GM12878 (cell line): ENCODE results near the gene TTC5. TPM values are rescaled to one million over a fixed set of nuclear protein-coding genes. Genes with fewer than 3 reads are reported as not detected.

Experiments
- ATAC-seq: fragments of 200-7000 bp; cut with Tn5 transposase; 3 replicates; pipeline ENCODE4 v1.9.1; 2020; ENCODE audit warnings: mild to moderate bottlenecking, moderate library complexity
- BruUV-seq: library from RNA; stranded (reverse); fragments of 400-500 nt; replicated peaks from 2 replicates; lab custom pipeline; 2021; lab: Mats Ljungman, UMichigan
- CTCF ChIA-PET: fragments of 300-600 bp; sonication (Branson Sonifier 250); formaldehyde crosslinking; extraction: SDS; loops from one replicate; lab custom pipeline; 2021; ENCODE audit warnings: inconsistent platforms; lab: Yijun Ruan, JAX
- POLR2A ChIA-PET: fragments of 350-600 bp; formaldehyde crosslinking; extraction: SDS; loops from one replicate; lab custom pipeline; 2021; ENCODE audit warnings: inconsistent platforms; lab: Charles Lee
- RAD21 ChIA-PET: fragments of 300-600 bp; sonication (Branson Sonifier 250); formaldehyde crosslinking; loops from one replicate; lab custom pipeline; 2023; ENCODE audit warnings: antibody characterized with exemption; ENCODE audit not compliant: unreplicated experiment; lab: Charles Lee
- SMC1A ChIA-PET: fragments of 300-600 bp; sonication (Branson Sonifier 250); formaldehyde crosslinking; loops from one replicate; lab custom pipeline; 2023; ENCODE audit not compliant: unreplicated experiment, uncharacterized antibody; lab: Charles Lee
- DNase-seq: peaks from one replicate; pipeline ENCODE4 v3.0.0-alpha.2; 2011; ENCODE audit warnings: low read depth, low spot score
- FAIRE-seq: peaks from 3 replicates; lab custom pipeline; 2011; peaks lifted over from hg19 to GRCh38; lab: Jason Lieb, UNC
- H2AFZ ChIP-seq: 2 replicates; pipeline ENCODE4 v1.6.0; 2011; ENCODE audit warnings: low read depth, low read length, control low read depth; ENCODE audit not compliant: control insufficient read depth
- H3K27ac ChIP-seq: 2 replicates; pipeline ENCODE4 v1.5.1; 2011; ENCODE audit warnings: control low read depth; ENCODE audit not compliant: control insufficient read depth, insufficient read depth
- H3K27me3 ChIP-seq, 2 experiments: replicated peaks in 1 of 2; 2 replicates each; pipeline versions ENCODE4 v1.6.0 to v1.6.1; 2011; ENCODE audit warnings: low read length in 1 of 2; ENCODE audit not compliant: control insufficient read depth in 2 of 2, insufficient read depth in 2 of 2
- H3K36me3 ChIP-seq, 2 experiments: 2 replicates each; pipeline ENCODE4 v1.5.1; 2011; ENCODE audit warnings: low read length in 1 of 2; ENCODE audit not compliant: control insufficient read depth in 2 of 2, insufficient read depth in 2 of 2
- H3K4me1 ChIP-seq: 2 replicates; pipeline ENCODE4 v1.6.1; 2011; ENCODE audit warnings: mild to moderate bottlenecking, low read length, moderate library complexity, mixed read lengths; ENCODE audit not compliant: control insufficient read depth, insufficient read depth
- H3K4me2 ChIP-seq: 2 replicates; pipeline ENCODE4 v1.6.0; 2011; ENCODE audit warnings: control low read depth; ENCODE audit not compliant: control insufficient read depth, insufficient read depth
- H3K4me3 ChIP-seq: fragments of 200-600 bp; sonication (generic); 2 replicates; pipeline ENCODE4 v1.5.1; 2016
- H3K79me2 ChIP-seq: 2 replicates; pipeline ENCODE4 v1.6.0; 2011; ENCODE audit warnings: low read length; ENCODE audit not compliant: control insufficient read depth, insufficient read depth
- H3K9ac ChIP-seq: 2 replicates; pipeline ENCODE4 v1.8.0; 2011; ENCODE audit warnings: low read length, control low read depth, mixed read lengths; ENCODE audit not compliant: control insufficient read depth, insufficient read depth
- H3K9me3 ChIP-seq: replicated peaks from 3 replicates; pipeline ENCODE4 v1.5.1; 2011; ENCODE audit warnings: mild to moderate bottlenecking, low read length; ENCODE audit not compliant: control insufficient read depth, insufficient read depth
- H4K20me1 ChIP-seq: 2 replicates; pipeline ENCODE4 v1.6.0; 2011; ENCODE audit not compliant: control insufficient read depth, insufficient read depth
- GABPA ChIP-seq: IDR thresholded peaks from 2 replicates; pipeline ENCODE4 v1.6.1; 2014; ENCODE audit warnings: antibody characterized with exemption, low read depth, mild to moderate bottlenecking, inconsistent platforms
- MAX ChIP-seq: IDR thresholded peaks from 2 replicates; pipeline ENCODE4 v1.6.1; 2012; ENCODE audit warnings: low read depth, low read length, improper control_type of control experiment
- NFIC ChIP-seq: IDR thresholded peaks from 2 replicates; pipeline ENCODE4 v1.6.1; 2012; ENCODE audit warnings: low read depth, mild to moderate bottlenecking, inconsistent platforms, low read length, moderate library complexity
- in situ Hi-C: fragments of 300-500 bp; cut with MboI; formaldehyde crosslinking; loops from 9 replicates; pipeline ENCODE4 v1.14.3; 2018; ENCODE audit warnings: mixed read lengths
- intact Hi-C: fragments of 100-400 bp; cut with micrococcal nuclease; formaldehyde crosslinking; loops from one replicate; pipeline ENCODE4 v1.14.2; 2022; ENCODE audit not compliant: unreplicated experiment
- polyA plus RNA-seq, 11 experiments: library from polyadenylated mRNA; depleted of rRNA in 4 of 11; unstranded in 6 of 11; stranded (reverse) in 5 of 11; fragments of >200 nt; fragmentation: Nextera tagmentation in 4 of 11; fragmentation: Illumina TruSeq in 1 of 11; extraction: Ambion mirVana in 4 of 11; extraction: Trizol in 1 of 11; gene quantifications; 1 replicate in 1 of 11; 2 replicates in 10 of 11; pipeline versions ENCODE4 v1.2.1 to v1.2.3, GENCODE V29; 2011 to 2016; ENCODE audit warnings: inconsistent platforms in 2 of 11, missing spikeins in 2 of 11, low read depth in 1 of 11
- total RNA-seq, 4 experiments: library from RNA; depleted of rRNA in 3 of 4; stranded (reverse); fragments of >200 nt in 3 of 4; fragmentation: Illumina TruSeq in 1 of 4; extraction: Trizol in 1 of 4; gene quantifications; 2 replicates each; pipeline versions ENCODE4 v1.2.1 to v1.2.3, GENCODE V29; 2013 to 2021
- TF ChIP-seq, protein P1 (sequence below), 3 experiments: IDR thresholded peaks in 2 of 3; conservative IDR thresholded peaks in 1 of 3; 2 replicates each; pipeline ENCODE4 v1.5.1; 2011; ENCODE audit warnings: low read depth in 3 of 3, low read length in 3 of 3, mild to moderate bottlenecking in 3 of 3, control low read depth in 2 of 3, moderate library complexity in 2 of 3, inconsistent platforms in 1 of 3, mixed read lengths in 1 of 3; ENCODE audit not compliant: control insufficient read depth in 2 of 3, insufficient read depth in 1 of 3; ENCODE audit errors: extremely low read depth in 1 of 3

Gene TTC5
- total and polyA plus RNA-seq, 10 of the 15 experiments (the other 5 are each of a cell fraction or from before 2014, with no cell fraction given) = 6.9 to 21.6 (median 13.5) TPM

- Histone ChIP-seq H3K79me2 (no peaks in the 10 kb centered on the region), H3K4me2 (no peak overlapping the region), H3K36me3 (peaks cover 10 to 20% of the 10 kb centered on the region in 2 experiments), H3K4me1 (no peaks in the 10 kb centered on the region), H3K9ac (no peak overlapping the region), H2AFZ (no peak overlapping the region), H3K9me3 (no peaks in the 10 kb centered on the region), H4K20me1 (no peaks in the 10 kb centered on the region), H3K4me3 (no peak overlapping the region), H3K27me3 (no peaks in the 10 kb centered on the region), H3K27ac (no peak overlapping the region)
- no peak for ATAC-seq
- BruUV-seq = no TSS peak
- DNase-seq = no peak
- in situ Hi-C loops = no loop called here
- TF ChIP-seq GABPA (no peak), MAX (no peak), NFIC (no peak)
- TF ChIP-seq, protein P1, sequence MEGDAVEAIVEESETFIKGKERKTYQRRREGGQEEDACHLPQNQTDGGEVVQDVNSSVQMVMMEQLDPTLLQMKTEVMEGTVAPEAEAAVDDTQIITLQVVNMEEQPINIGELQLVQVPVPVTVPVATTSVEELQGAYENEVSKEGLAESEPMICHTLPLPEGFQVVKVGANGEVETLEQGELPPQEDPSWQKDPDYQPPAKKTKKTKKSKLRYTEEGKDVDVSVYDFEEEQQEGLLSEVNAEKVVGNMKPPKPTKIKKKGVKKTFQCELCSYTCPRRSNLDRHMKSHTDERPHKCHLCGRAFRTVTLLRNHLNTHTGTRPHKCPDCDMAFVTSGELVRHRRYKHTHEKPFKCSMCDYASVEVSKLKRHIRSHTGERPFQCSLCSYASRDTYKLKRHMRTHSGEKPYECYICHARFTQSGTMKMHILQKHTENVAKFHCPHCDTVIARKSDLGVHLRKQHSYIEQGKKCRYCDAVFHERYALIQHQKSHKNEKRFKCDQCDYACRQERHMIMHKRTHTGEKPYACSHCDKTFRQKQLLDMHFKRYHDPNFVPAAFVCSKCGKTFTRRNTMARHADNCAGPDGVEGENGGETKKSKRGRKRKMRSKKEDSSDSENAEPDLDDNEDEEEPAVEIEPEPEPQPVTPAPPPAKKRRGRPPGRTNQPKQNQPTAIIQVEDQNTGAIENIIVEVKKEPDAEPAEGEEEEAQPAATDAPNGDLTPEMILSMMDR (IDR thresholded peaks at IDR 0.05 in 2 of 3, conservative IDR thresholded peaks at IDR 0.05 in 1 of 3; ENCODE audit: control insufficient read depth in 2 of 3, extremely low read depth in 1 of 3, insufficient read depth in 1 of 3, low read depth in 3 of 3, low read length in 3 of 3) = peak in 2 of 3 experiments; percentile 16; a peak in 2 of 6 replicates
- ChIA-PET CTCF (interaction anchor here (2.6 kb wide), 1 partner anchor 22 kb away, joined by 20 read pairs; no protein-coding TSS in a partner anchor), RAD21 (no interaction called here), SMC1A (interaction anchor here (0.9 to 4.2 kb wide), 5 partner anchors 15 to 249 kb away, joined by 3 to 17 read pairs (median 5); no protein-coding TSS in a partner anchor), POLR2A (no interaction called here)
- no peak for FAIRE-seq
- intact Hi-C loops = no loop called here
These were observed 45.1 kb upstream of the TTC5 start for GRCh38 chr14:20350860-20351259.
